ENCODE results near the gene SORCS1.

The SORCS1 gene

DNA sequence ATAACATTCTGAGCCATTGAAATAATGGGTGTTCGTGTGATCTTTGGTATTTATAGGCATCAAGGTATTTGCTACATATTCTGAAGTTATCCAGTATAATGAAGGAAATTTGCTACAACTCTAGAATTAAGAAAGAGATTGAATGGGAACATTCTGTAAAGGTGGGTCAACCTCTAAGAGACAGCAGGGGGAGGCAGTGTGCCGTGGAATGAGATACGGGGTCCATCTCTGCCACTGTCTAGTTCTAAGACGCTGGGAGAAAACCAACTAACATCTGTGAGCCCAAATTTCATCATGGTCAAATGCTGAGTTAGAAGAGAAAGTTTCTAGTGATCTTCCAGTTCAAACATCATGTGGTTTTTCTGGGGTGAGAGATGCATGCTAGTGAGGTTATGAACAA lies 368.9 kb downstream of the SORCS1 start:
- DNase-seq = peak; percentile 5

DNA sequence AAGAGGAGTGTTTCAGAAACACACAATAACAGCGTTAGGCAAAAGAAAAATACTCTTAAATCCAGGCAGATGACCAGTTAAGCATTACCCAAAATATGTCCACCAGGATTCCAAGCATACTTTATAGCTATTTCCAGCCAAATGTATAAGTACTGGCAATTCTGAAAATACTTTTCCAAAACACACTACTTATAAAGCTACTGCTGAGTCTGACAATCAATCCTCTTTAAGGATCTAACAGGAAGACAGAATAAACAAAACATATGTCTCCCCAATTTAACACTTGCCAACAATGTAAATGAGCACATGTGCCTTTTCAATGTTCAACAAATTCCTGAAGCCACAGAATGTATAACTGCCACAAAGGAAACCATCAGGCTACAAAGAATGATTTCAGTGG lies 370.9 kb downstream of the SORCS1 start:
- DNase-seq = no peak

DNA sequence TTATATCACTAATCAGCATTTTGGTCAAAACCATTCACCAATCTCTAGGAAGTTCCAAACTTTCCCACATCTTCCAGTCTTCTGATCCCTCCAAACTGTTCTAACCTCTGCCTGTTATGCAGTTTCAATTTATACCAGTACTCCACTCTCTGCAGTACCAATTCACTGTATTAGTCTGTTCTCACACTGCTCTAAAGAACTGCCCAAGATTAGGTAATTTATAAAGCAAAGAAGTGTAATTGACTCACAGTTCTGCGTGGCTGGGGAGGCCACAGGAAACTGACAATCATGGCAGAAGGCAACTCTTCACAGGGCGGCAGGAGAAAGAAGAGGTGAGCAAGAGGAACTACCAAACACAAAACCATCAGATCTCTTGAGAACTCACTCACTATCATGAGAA lies 374.9 kb downstream of the SORCS1 start:
- DNase-seq = no peak

DNA sequence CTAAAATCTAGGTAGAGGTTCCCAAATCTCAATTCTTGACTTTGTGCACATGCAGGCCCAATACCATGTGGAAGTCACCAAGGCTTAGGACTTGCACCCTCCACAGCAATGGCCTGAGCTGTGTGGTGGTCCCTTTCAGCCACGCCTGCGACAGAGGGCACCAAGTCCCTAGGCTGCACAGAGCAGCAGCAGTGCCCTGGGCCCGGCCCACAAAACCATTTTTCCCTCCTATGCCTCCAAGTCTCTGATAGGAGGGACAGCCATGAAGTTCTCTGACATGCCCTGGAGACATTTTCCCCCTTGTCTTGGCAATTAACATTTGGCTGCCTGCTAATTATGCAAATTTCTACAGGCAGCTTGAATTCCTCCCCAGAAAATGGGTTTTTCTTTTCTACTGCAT lies 375.5 kb downstream of the SORCS1 start:
- DNase-seq = no peak

DNA sequence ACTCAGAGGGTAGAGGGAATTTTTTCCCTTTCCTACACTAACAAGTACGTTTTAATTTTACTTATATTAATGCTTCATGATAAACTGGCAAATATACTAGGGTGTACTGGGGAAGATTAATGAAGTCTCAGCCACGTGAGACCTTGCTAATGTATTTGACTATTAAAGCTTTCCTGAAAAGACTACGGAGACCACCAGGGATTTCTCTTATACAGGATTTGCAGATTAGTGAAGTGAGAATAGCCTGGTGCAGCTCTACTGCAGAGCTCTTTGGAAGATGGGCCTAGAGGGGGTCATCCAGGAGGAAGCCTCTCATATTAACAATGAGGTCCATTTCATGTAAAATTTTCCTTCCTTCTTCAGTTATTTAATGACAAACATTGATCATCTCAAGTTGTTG lies 379.0 kb downstream of the SORCS1 start:
- DNase-seq = no peak

DNA sequence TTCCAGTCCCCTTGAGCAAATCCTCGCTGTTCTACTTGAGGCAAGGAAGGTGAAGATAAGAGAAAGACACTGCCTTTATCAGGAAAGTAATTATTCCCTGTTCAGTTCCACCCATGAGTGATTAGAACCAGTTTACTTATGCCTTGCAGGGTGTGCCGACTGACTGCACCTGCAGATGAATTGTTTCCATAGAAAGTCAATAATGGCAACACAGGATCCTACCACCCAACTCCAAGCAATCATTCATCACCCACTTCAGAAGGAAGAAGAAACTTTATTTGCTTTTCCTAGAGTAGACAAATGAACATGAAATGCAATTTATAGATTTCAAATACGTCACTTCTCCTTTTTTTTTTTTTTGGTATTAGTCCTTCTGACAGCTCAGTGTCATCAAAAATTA lies 383.9 kb downstream of the SORCS1 start:
- DNase-seq = no peak

DNA sequence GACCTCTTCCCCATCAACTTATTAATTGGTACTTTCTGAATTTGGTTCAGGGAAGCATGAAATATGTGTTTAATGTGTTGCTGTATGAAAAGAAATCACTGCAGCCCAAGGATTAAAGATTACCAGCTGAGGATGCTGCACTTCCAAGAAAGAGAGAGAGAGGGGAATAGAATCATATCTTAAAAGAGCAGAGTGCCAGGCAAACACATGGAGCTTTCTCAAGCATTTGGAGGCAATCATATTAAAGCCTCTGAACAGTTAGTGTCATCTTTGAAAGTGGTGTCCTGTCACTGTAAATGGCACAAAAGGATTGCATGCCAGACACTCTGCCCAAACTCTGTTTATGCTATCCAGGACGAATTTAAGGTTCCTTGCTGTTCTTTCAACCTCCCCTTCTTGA lies 386.7 kb downstream of the SORCS1 start:
- DNase-seq = no peak

DNA sequence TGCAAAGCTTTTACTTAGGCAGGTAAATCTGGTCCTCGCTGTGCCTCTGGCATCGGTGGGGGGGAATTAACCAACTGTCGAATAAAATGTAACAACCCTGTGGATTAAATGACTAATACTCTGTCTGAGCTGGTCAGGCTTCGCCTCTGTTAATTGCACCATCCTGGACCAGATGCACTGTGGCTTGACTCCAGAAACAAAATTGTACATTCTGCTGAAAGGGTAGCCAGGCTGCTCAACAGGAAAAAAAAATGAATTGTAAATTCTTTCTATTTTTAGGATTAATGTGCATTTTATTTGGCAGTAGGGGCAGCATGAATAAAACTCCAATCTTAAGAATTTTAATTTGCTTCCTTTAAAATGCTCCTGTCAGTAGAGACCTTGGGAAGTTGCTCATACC lies 389.4 kb downstream of the SORCS1 start:
- DNase-seq = no peak

DNA sequence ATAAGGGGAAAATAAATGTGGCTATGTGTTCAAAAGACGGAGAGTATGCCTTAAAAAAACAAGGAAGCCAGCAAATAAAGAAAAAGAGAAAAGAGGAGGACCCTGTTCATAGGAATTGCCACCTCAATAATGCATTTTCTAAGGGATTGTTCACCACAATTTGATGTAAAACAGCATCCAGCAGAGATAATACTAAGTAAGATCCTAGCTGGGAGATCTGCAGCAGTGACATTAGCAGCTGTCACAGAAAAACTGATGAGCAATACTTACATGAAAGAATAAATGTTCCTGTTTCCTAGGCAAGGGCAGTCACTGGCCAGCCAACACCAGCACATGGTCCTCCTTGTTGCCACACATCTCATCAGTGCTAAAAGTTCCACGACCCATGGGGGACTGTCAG lies 391.5 kb downstream of the SORCS1 start:
- no peak for DNase-seq

DNA sequence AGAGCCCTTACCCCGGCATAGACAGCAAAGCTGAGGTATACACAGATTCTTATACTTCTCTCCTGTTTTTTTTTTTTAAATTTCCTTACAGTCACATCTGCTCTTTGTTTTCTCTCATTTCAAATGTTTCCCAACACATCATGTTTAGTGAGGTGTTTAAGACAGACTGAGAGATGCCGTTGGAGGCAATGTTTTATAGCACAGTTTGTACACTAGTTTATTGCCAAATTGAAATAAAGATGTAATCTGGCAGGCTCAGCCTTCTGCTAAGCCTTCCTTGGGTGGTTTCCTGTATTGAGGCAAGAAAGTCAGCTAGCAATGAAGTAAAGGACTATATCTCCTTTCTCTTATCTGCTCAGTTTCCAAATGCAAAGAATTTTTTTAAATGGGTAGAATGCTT lies 393.4 kb downstream of the SORCS1 start:
- DNase-seq = no peak

DNA sequence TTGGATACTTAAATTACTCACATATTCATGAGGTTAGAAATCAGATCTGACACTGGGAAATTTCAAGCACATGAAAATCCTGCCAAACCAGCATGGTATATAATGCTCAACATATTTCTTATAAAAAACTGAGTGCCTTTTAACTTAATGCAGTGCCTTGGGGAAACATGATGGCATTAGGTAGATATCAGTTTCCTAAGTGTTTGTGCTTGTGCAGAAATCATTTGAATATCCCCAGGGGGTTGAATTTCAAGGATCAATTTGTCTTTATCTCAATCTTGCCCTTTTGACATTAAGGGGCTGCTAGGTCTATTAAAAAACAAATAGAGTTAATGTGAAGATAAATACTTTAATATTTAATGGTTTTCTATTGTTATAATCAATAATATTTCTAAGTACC lies 396.3 kb downstream of the SORCS1 start:
- no peak for DNase-seq

DNA sequence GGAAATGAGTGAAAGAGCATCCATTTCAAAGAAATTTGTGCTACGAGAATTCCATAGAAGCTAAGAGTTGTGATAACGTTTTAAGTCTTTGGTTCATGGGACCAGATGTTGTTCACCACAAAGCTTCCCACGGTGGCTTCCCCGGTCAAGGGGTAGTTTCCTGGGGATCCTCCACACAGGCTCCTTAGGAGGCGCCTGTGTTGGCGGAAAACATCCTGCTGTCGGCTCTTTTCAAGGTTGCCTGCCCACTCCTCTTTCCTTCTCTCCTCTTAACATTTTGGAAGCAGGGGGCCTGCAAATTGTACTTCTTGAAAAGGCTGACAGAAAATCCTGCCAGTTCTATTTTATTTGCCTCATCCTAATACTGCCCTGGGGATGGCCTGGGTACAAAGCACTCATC lies 398.6 kb downstream of the SORCS1 start:
- no peak for DNase-seq

DNA sequence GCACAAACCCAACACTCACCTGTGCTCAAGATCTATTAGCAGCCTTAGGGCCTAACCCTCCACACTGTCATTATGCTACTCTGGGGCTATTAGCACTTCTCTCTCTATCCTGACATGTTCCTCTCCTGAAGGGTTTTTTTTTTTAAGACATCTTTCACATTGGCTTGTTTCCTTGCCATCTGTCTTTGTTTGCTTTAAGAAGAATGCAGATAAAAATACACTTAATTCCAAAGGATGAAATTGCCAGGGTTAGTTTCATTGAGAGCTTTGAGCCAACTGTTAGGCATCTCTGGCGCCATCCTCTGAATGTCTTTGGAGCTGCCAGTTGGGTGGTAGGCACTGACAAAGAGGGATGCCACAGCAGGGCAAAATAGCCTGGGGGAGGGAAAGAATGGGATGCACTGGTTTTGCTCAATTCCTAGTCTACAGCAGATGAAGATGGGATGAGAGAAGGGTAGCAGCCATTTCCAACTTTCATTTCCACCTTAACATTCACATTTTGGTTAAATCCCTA lies 399.2 kb downstream of the SORCS1 start:
- no peak for DNase-seq

DNA sequence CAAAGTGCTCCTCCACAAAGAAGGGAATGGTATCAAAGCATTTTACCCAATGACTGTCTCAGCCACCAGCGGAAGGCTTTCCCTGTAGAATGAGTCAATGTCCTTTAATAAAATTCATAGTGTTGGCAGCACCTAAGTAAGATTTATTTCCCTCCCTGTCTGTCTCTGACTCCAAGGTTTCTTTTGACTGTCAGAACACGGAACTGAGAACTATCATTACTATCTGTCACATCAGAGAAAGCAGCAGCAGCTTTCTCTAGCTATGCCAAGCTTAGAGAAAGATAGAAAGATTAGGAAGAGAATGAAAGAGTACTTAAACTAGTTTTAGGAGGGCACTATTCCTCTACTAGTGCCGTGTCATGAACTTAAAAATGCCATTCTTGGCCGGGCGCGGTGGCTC lies 400.1 kb downstream of the SORCS1 start:
- no peak for DNase-seq

DNA sequence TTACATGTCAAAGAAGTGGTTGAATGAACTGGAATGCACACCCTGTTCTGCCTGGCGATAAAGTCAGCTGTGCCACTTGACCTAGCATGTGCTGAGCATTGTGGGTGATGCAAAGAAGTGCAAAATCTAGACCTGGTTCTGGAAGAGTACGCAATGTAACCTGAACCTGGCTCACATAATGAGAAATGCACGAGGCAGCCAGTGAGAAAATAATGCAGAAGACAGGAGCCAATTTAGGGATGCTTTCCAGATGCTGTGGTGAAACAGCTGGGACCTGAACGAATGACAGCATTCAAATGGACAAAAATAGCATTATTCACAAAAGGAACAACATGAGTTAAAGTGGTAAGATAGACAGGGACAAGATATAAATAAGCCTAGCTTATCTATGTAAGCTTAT lies 402.6 kb downstream of the SORCS1 start:
- no peak for DNase-seq

DNA sequence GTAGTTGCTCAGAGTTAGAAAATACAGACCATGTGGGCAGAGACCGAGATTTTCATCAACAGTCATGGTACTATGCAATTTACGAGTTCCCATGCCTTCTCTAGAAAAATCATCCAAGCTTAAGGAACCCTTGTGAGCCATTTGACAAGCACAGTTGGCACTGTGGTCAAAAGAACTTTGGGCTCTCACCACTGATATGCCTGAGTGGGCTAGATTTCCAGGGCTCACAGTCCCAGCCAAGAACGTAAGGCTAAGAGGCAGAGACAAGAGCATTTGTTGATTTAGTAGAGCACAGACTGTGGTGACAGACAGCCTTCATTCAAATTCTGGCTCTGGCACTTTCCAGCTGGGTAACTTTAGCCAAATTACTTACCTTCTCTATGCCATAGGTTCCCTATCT lies 407.0 kb downstream of the SORCS1 start:
- DNase-seq = no peak

DNA sequence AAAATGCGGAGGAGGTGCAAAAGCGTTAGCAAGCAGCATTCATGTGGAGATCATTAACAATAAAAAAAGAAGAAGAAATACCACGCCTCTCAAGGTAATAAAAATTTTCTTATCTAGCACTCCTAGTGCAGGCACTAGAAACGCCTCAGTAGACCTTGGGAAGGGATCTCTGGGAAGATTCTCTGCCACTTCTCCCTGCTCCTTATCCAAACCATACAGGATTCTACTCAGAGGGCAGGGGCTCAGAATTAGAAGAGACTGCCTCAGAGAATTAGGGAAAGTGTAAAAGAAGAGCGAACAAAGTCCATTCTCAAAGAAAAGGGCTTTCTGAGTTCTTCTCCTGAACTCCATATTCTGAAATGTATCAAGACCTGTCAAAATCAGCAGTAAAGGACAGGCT lies 413.4 kb downstream of the SORCS1 start:
- DNase-seq = no peak

DNA sequence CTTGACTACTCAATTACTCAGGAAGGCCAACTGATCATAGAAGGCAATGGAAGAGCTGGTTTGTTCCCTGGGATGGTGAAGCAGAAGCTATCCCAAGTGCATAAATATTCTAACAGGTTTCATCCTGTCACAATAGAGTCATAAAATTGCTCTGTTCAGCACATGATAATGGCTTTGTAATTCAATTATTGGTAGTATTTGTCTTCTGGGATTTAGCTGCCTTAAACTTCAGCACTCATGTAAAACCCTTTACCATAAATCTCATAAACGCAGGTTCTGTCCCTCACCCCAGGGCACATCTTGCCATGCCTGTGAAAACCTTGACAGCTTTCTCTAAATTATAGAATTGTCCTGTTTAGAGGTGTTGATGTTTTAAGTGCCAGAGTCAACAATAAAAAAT lies 417.6 kb downstream of the SORCS1 start:
- DNase-seq = no peak

DNA sequence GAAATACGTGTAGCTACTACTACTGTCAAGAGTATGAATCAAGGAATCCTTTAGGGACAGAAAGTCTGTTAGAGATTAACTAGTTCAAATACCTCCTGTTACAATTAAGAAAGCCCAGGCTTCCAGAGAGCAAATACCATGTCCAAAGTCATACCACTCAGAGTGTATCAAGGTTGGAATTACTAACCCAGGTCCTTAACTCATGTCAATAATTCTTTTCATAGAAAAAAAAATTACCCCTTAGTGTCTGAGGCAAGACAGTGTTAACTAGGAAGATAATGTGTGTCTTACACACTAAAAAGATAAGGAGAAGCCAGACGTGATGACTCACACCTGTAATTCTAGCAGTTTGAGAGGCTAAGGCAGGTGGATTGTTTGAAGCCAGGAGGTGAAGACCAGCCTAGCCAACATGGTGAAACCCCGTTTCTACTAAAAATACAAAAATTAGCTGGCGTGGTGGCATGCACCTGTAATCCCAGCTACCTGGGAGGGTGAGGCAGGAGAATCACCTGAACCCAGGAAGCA lies 423.4 kb downstream of the SORCS1 start:
- DNase-seq = no peak

DNA sequence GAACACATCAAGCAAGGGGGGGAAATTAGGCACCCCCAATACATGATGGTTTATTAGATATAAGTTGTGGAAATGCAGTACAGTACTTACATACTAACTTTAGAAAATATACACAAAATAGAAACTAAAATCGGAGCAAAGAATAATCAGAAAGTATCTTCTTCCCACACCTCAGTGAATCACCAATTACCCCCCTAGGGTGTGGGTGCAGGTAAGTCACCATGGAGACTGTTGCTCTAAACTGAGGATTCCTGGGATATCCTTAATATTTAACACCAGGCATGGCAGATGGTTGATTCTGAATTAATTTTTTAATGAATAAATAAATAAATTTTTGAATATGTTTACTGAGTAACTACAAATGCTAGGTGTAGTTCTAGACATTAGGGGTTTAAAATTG lies 424.4 kb downstream of the SORCS1 start:
- no peak for DNase-seq

DNA sequence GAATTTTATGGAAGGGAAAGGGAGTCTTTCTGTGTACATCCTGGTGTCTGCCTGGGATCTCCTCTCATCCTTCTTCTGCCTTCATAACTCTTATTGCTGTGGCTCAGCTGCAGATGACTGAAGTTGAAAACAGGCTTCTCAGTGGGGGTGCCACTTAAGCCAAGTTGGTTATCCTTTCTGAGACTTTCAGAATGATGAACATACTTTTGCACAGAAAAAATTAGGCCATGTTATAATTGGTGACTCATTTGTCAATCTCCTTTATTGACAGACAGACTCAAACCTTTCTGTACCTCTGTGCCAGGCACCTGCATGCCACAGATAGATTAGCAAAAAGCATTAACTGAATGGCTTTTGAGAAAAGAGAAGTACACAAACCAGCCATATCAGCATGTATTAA lies 430.3 kb downstream of the SORCS1 start:
- no peak for DNase-seq

DNA sequence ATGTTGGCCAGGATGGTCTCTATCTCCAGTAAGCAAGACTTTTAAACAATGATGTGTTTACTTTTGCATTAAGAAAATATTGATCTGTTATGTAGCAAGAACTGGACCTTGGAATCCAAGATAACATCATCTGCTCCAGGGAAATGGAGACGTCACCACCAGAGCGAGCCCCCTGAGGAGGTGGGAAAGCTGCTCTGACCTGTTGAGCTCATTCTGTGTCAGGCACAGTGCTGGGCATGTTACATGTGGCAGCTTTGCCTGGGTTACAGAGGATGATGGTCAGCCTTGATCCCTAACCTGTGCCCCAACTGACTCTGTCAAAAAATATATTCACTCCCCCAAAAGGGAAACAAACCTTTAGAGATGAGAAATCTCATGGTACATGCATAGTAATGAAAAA lies 436.3 kb downstream of the SORCS1 start:
- no peak for DNase-seq

DNA sequence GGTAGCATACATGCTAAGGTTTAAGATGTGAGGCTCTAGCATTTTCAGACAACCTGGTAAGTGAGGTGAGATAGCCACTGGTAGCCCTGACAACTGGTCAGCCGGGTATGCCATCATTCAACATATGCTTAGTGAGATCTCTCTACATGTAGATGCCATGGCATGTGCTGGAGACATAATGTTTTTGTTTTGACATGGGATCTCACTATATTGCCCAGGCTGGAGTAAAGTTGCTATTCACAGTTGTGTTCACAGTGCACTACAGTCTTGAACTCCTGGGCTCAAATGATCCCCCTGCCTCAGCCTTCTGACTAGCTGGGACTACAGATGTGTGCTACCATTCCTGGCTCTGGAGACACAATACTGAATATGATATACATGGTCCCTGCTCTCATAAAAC lies 437.3 kb downstream of the SORCS1 start:
- DNase-seq = no peak

DNA sequence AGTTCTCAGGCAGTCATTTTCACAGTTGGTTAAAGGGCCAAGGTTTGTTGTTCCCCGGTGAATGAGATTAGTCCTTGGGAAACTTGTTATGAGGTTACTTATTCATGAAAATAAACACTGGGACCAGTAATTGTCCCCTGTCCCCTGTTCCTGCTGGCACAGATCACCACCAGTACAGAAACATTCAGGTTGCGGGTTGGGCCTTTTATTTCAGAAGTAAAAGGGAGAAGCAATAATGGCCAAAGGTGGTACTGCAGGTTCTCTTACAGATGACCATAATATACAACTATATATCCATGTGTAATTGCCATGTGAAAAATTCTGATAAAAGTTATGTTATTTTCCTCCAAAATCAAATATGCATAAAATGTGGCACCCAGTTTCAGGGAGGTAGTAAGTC lies 442.0 kb downstream of the SORCS1 start:
- DNase-seq = no peak

DNA sequence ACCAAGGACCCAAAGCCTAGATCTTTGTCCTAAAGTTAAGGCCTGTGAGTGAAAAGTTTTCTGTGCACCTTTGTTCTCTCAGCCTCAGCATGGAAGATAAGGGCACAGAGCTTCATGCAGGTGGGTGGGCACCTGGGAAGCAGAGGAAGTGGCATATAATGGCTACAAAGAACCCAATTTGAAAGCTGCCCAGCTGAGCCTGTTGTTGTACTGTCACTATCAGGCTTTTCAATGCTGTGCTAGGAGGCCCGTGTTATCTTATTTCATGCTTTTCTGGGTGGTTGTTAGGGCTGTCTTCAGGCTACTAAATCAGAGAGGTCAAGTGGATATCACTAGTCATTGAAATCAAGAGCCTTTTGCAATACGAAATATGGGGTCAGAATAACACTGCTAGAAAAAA lies 443.8 kb downstream of the SORCS1 start:
- no peak for DNase-seq

DNA sequence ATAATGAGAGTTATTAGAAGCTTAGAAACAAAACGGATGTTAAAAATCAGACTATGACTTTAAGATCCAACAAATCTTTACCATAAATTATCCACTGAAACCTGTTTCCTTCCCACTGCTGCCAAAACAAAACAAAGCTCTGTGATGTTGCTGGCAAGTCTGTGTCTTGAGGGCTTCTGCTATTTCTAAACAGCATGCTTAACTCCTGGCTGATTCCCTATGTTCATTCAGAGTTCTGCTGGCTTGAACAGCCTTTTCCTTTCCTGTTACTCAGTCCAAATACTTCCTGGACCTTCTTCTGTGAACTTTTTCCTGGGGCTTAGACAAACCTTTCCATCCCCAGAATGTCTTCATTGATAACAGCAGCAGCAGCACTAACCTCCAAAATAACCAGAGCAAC lies 448.1 kb downstream of the SORCS1 start:
- DNase-seq = no peak
